ENCODE results near the gene ZNF165. TPM values are rescaled to one million over a fixed set of nuclear protein-coding genes. Genes with fewer than 3 reads are reported as not detected.

ZNF165 gene
- total and polyA plus RNA-seq, 2 experiments from 2014 or later, result 1.6 to 1.9 TPM

- no peak for TF ChIP-seq CTCF (IDR thresholded peaks at IDR 0.05; ENCODE audit: low read depth, low read length)
- peak overlapping the region; percentile 53 for H3K4me3 ChIP-seq
- no peak overlapping the region for H3K27ac ChIP-seq
These were observed 55.0 kb downstream of the ZNF165 start for GRCh38 chr6:28135393-28135792.

GRCh38 chr6:28136585-28137504 lies 56.5 kb downstream of the ZNF165 start:
- Histone ChIP-seq H3K4me1 (ENCODE audit: low read depth) (peaks cover 14% of the 10 kb centered on the region), H3K27me3 (peaks cover 5% of the 10 kb centered on the region), H3K36me3 (no peaks in the 10 kb centered on the region), H3K9me3 (ENCODE audit: low read depth) (no peaks in the 10 kb centered on the region), H3K4me3 (peak overlapping the region; percentile 53), H3K27ac (peak overlapping the region; percentile 86)
- no peak for TF ChIP-seq CTCF (IDR thresholded peaks at IDR 0.05; ENCODE audit: low read depth, low read length)
- peak; percentile 96 to 98 for DNase-seq (ENCODE audit: low read depth in 1 of 2, low spot score in 1 of 2)

More at GRCh38 chr6:28135393-28135792, 55.0 kb downstream of the ZNF165 start:
- DNase-seq (ENCODE audit: low read depth in 1 of 2, low spot score in 1 of 2), result no peak
- Histone ChIP-seq H3K36me3 (no peaks in the 10 kb centered on the region), H3K27me3 (peaks cover 1% of the 10 kb centered on the region), H3K4me1 (ENCODE audit: low read depth) (peaks cover 14% of the 10 kb centered on the region), H3K9me3 (ENCODE audit: low read depth) (no peaks in the 10 kb centered on the region)

GRCh38 chr6:28137505-28137981 lies 57.2 kb downstream of the ZNF165 start:
- H3K4me3 ChIP-seq, result peak overlapping the region; percentile 53
- H3K9me3 ChIP-seq (ENCODE audit: low read depth), result no peaks in the 10 kb centered on the region
- peaks cover 15% of the 10 kb centered on the region for H3K4me1 ChIP-seq (ENCODE audit: low read depth)
- H3K27ac ChIP-seq, result peak overlapping the region; percentile 86
- peak in 1 of 2 donors; percentile 30 for DNase-seq (ENCODE audit: low read depth in 1 of 2, low spot score in 1 of 2)
- peaks cover 5% of the 10 kb centered on the region for H3K27me3 ChIP-seq
- TF ChIP-seq CTCF (IDR thresholded peaks at IDR 0.05; ENCODE audit: low read depth, low read length), result no peak
- no peaks in the 10 kb centered on the region for H3K36me3 ChIP-seq

Other genes starting within 250 kb of the ZNF165 start
- not detected in 2 replicates for gene OR2B2, start 168.2 kb upstream of the ZNF165 start, total RNA-seq
- not detected in 2 replicates for gene OR2B2, start 168.2 kb upstream of the ZNF165 start, polyA plus RNA-seq
- gene OR2B6, start 123.3 kb upstream of the ZNF165 start, total RNA-seq, result not detected in 2 replicates
- gene OR2B6, start 123.3 kb upstream of the ZNF165 start, polyA plus RNA-seq, result not detected in 2 replicates
- gene ZSCAN16, start 44.0 kb downstream of the ZNF165 start, total RNA-seq, result 7.4 and 10.3 TPM in 2 replicates
- gene ZSCAN16, start 44.0 kb downstream of the ZNF165 start, polyA plus RNA-seq, result 7.4 and 9.3 TPM in 2 replicates
- 24.8 and 58.3 TPM in 2 replicates for gene ZKSCAN8, start 61.3 kb downstream of the ZNF165 start, total RNA-seq
- 11.0 and 16.2 TPM in 2 replicates for gene ZKSCAN8, start 61.3 kb downstream of the ZNF165 start, polyA plus RNA-seq
- gene ZSCAN9, start 144.7 kb downstream of the ZNF165 start, total RNA-seq, result 18.6 and 21.8 TPM in 2 replicates
- gene ZSCAN9, start 144.7 kb downstream of the ZNF165 start, polyA plus RNA-seq, result 14.4 and 15.4 TPM in 2 replicates
- 7.9 and 8.4 TPM in 2 replicates for gene ZKSCAN4, start 171.7 kb downstream of the ZNF165 start, total RNA-seq
- gene ZKSCAN4, start 171.7 kb downstream of the ZNF165 start, polyA plus RNA-seq, result 6.8 and 7.1 TPM in 2 replicates
- gene NKAPL, start 178.7 kb downstream of the ZNF165 start, total RNA-seq, result not detected in 2 replicates
- gene NKAPL, start 178.7 kb downstream of the ZNF165 start, polyA plus RNA-seq, result not detected in 2 replicates
- gene ZSCAN26, start 186.6 kb downstream of the ZNF165 start, total RNA-seq, result 23.7 and 37.9 TPM in 2 replicates
- 20.2 and 25.3 TPM in 2 replicates for gene ZSCAN26, start 186.6 kb downstream of the ZNF165 start, polyA plus RNA-seq
- 7.5 and 8.2 TPM in 2 replicates for gene PGBD1, start 201.0 kb downstream of the ZNF165 start, total RNA-seq
- gene PGBD1, start 201.0 kb downstream of the ZNF165 start, polyA plus RNA-seq, result 6.0 and 8.2 TPM in 2 replicates